HFFc6 (cell line): ENCODE results near the gene PTH2R. TPM values are rescaled to one million over a fixed set of nuclear protein-coding genes. Genes with fewer than 3 reads are reported as not detected.
"Not testable (repeated sequence)": the region's sequence is repeated elsewhere in the genome, so short reads cannot be mapped to it uniquely, and the experiment has no call there.

Source experiments
- DNase-seq: peaks from one replicate; pipeline ENCODE4 v3.0.0-alpha.2; 2018
- H3K27ac Mint-ChIP-seq: 2 replicates; pipeline ENCODE4 v1.8.0; 2020; ENCODE audit warnings: mild to moderate bottlenecking, mixed read lengths
- H3K27me3 Mint-ChIP-seq: 2 replicates; pipeline ENCODE4 v1.8.0; 2021; ENCODE audit warnings: mild to moderate bottlenecking, moderate library complexity, mixed read lengths; ENCODE audit not compliant: insufficient read depth
- H3K36me3 Mint-ChIP-seq: 2 replicates; pipeline ENCODE4 v1.8.0; 2021; ENCODE audit warnings: low read depth, mixed read lengths
- H3K4me1 Mint-ChIP-seq: 2 replicates; pipeline ENCODE4 v1.8.0; 2020; ENCODE audit warnings: low read depth, mixed read lengths
- H3K4me3 Mint-ChIP-seq: 2 replicates; pipeline ENCODE4 v1.8.0; 2020; ENCODE audit warnings: mild to moderate bottlenecking, moderate library complexity, mixed read lengths
- H3K9me3 Mint-ChIP-seq: 2 replicates; pipeline ENCODE4 v1.8.0; 2020; ENCODE audit warnings: mild to moderate bottlenecking, mixed read lengths
- total RNA-seq, 6 experiments: library from RNA; stranded (reverse); fragmentation: NEBNext Ultra II Directional; extraction: Animal tissue kit (Norgen Biotek cat#: 25700); gene quantifications; 2 replicates in 1 of 6; 3 replicates in 5 of 6; pipeline ENCODE4 v1.2.3, GENCODE V29; 2021
- TF ChIP-seq, protein P1 (sequence below): fragments of 200-600 bp; sonication (generic); IDR thresholded peaks from 2 replicates; pipeline ENCODE4 v1.5.0; 2021; ENCODE audit warnings: antibody characterized with exemption, mild to moderate bottlenecking

Gene PTH2R
- total RNA-seq, 6 experiments from 2014 or later, result not detected

DNA sequence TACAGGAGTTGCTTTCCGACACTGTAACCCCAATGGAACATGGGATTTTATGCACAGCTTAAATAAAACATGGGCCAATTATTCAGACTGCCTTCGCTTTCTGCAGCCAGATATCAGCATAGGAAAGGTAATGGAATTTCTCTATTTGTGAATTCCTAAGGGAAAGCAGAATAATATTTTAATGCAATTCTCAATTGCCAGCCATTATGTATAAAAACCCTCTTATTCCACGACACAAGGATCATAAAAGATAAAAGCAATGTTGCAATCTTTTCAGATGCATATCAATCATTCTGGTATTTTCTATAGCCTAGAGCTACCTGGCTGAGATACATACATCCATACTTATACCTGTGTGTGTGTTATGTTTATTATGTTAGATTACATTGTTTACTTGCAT is 31.2 kb downstream of the PTH2R start:
- TF ChIP-seq, protein P1, sequence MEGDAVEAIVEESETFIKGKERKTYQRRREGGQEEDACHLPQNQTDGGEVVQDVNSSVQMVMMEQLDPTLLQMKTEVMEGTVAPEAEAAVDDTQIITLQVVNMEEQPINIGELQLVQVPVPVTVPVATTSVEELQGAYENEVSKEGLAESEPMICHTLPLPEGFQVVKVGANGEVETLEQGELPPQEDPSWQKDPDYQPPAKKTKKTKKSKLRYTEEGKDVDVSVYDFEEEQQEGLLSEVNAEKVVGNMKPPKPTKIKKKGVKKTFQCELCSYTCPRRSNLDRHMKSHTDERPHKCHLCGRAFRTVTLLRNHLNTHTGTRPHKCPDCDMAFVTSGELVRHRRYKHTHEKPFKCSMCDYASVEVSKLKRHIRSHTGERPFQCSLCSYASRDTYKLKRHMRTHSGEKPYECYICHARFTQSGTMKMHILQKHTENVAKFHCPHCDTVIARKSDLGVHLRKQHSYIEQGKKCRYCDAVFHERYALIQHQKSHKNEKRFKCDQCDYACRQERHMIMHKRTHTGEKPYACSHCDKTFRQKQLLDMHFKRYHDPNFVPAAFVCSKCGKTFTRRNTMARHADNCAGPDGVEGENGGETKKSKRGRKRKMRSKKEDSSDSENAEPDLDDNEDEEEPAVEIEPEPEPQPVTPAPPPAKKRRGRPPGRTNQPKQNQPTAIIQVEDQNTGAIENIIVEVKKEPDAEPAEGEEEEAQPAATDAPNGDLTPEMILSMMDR, result no peak
- H3K27me3 Mint-ChIP-seq, result peaks cover 2% of the 10 kb centered on the region; the same call in 1 of the 2 replicates
- H3K9me3 Mint-ChIP-seq, result peaks cover 10% of the 10 kb centered on the region; the same call in 1 of the 2 replicates
- H3K4me3 Mint-ChIP-seq, result no peak overlapping the region
- DNase-seq, result no peak
- no peak overlapping the region for H3K27ac Mint-ChIP-seq
- H3K36me3 Mint-ChIP-seq, result no peaks in the 10 kb centered on the region
- H3K4me1 Mint-ChIP-seq, result no peaks in the 10 kb centered on the region

DNA sequence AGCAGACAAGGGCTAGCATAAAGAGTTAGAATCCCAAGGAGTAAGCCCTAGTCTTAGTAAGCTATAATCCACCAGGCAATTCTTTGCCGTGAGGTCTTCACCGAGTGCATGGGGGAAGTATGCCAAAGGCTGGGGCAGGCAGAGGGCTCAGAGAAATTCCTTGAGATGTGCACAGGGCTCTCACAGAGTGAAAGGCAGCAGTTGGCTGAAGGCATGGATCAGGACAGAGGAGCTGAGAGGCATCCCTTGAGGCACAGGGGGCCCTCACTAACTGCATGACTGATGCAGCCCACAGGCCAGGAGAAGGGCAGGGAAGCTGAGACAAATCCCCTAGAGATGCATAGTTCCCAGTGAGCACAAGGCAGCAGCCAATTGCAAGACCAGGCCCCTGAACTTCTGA is 34.1 kb downstream of the PTH2R start:
- peaks cover 7% of the 10 kb centered on the region; the same call in 1 of the 2 replicates for H3K9me3 Mint-ChIP-seq
- TF ChIP-seq, protein P1, result no peak
- DNase-seq, result no peak
- H3K36me3 Mint-ChIP-seq, result no peaks in the 10 kb centered on the region
- H3K27me3 Mint-ChIP-seq, result peaks cover 2% of the 10 kb centered on the region; the same call in 1 of the 2 replicates
- no peak overlapping the region for H3K27ac Mint-ChIP-seq
- no peaks in the 10 kb centered on the region for H3K4me1 Mint-ChIP-seq
- H3K4me3 Mint-ChIP-seq, result no peak overlapping the region

DNA sequence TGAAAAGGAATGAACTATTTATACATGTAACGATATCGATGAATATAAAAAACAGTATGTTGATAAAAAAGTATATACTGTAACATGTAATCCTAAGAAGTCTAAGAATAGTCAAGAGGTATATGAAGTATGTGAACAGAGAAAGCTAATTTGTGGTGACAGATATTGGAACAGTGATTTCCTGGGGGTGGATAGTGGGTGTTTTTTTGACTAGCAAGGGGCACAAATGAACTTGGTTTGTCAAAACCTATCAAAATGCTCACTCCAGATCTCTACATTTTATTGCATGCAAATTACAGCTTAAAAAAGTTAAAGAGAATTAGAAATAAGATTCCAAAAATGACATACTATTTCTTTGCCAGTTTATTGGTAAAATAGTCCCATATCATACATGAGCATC is 35.4 kb downstream of the PTH2R start:
- Mint-ChIP-seq H3K27me3 (peaks cover 2% of the 10 kb centered on the region; the same call in 1 of the 2 replicates), H3K27ac (no peak overlapping the region), H3K36me3 (no peaks in the 10 kb centered on the region), H3K9me3 (peaks cover 7% of the 10 kb centered on the region; the same call in 1 of the 2 replicates), H3K4me1 (no peaks in the 10 kb centered on the region), H3K4me3 (no peak overlapping the region)
- no peak for DNase-seq
- TF ChIP-seq, protein P1, result no peak

DNA sequence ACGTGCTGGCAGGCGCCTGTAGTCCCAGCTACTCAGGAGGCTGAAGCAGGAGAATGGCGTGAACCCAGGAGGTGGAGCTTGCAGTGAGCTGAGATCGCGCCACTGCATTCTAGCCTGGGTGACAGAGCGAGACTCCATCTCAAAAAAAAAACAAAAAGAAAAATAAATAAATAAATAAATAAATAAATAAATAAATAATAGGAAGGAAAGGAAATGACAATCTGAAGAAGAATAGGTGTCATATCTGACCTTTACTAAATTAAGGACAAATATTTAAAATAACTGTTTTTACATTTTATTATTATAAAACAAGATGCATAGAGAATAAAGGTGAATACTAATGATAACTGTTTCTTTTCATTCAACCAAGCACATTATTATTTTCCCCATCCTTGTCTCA is 40.9 kb downstream of the PTH2R start:
- H3K27me3 Mint-ChIP-seq, H3K27ac Mint-ChIP-seq, H3K9me3 Mint-ChIP-seq, DNase-seq, H3K4me3 Mint-ChIP-seq, H3K36me3 Mint-ChIP-seq, H3K4me1 Mint-ChIP-seq: not testable (repeated sequence)

DNA sequence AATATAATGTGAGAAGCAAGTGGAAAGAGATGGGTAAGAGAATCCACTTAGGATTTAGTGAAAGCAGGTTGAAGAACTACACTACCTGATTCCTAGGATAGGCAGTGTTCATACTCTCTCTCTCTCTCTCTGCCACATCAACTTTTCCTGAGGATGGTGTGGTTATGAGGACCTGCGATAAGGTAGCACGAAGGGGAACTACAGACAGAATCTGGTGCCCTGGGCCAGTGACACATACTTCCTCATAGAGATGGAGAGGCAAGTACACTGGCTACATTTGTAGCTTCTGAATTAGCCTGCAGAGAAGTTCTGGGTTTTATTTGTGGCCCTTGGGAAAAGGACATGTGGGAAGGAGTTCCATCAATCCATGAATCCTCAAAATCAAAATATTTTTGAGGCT is 44.5 kb downstream of the PTH2R start:
- TF ChIP-seq, protein P1, result no peak

DNA sequence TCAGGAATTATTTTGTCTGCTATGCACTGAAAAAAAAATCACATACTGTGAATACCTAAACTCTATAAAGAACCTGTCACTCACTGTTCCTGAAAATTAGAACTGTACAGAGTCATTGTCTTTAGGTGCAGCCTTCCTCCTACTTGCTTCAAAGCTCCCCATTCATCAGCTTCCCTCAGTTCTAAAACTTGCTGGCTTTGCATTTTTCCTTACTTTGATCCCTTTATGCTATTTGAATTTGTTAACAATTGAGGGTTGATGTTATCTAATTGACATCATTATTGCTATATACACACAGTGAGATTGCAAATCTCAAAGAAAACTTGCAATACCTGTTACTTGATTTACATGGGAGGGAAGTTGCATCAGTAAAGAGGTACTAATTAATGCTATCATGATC is 48.3 kb downstream of the PTH2R start:
- Mint-ChIP-seq H3K36me3 (no peaks in the 10 kb centered on the region), H3K4me3 (no peak overlapping the region), H3K4me1 (no peaks in the 10 kb centered on the region), H3K9me3 (peaks cover 7% of the 10 kb centered on the region; the same call in 1 of the 2 replicates), H3K27me3 (no peaks in the 10 kb centered on the region), H3K27ac (no peak overlapping the region)
- TF ChIP-seq, protein P1, result no peak
- no peak for DNase-seq

More for the DNA sequence above, 44.5 kb downstream of the PTH2R start:
- Mint-ChIP-seq H3K27ac (no peak overlapping the region), H3K4me1 (no peaks in the 10 kb centered on the region), H3K4me3 (no peak overlapping the region), H3K36me3 (no peaks in the 10 kb centered on the region), H3K9me3 (peaks cover 4% of the 10 kb centered on the region; the same call in 1 of the 2 replicates), H3K27me3 (no peaks in the 10 kb centered on the region)
- no peak for DNase-seq
